SU-DHL-6 (cell line): Measurements from ENCODE around the gene RBCK1.

Source experiments
- EZH2phosphoT487 ChIP-seq: fragments of 200-600 bp; sonication (generic), shearing (Covaris generic); conservative IDR thresholded peaks from 2 replicates; pipeline ENCODE4 v1.6.1; 2018; ENCODE audit warnings: mild to moderate bottlenecking, antibody characterized with exemption, low read length, moderate library complexity, mixed read lengths
- TF ChIP-seq, protein P1 (sequence below): fragments of 200-600 bp; sonication (generic); IDR thresholded peaks from one replicate; pipeline ENCODE4 v1.5.1; 2017; ENCODE audit warnings: antibody characterized with exemption, mild to moderate bottlenecking, low read length, moderate library complexity; ENCODE audit not compliant: insufficient read depth, poor library complexity, severe bottlenecking

DNA sequence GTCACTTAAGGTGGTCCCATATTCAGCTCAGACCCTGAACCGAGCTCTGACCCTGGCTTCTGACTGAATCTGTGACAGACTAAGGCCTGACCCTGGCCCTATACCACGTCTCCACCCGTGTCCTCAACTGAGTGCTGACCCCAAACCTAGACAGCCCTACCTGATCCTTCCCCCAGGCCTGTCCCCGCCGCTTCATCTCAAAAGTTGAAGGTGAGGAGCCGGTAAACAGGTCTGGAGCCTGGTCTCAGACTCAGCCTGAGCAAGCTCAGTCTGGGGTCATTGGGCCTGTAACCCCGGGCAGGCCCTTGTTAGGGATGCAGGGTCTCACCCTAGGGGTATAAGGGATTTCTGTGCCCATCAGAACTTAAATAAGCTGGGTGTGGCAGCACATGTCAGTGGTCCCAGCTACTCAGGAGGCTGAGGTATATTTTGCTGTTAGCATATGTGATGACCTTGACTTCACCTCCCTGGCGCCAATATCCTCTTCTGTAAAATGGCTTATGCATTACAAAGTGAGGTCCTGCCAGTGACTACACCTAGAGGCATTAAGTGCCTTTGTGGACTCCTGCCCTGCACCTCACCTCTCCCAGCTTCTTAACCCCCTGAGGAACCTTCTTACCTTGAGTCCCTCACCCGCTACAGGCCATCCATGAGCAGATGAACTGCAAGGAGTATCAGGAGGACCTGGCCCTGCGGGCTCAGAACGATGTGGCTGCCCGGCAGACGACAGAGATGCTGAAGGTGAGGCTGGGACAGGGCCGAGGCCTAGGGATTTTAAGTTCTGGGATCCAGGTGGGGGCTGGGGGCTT lies 20.0 kb downstream of the RBCK1 start:
- TF ChIP-seq, protein P1, sequence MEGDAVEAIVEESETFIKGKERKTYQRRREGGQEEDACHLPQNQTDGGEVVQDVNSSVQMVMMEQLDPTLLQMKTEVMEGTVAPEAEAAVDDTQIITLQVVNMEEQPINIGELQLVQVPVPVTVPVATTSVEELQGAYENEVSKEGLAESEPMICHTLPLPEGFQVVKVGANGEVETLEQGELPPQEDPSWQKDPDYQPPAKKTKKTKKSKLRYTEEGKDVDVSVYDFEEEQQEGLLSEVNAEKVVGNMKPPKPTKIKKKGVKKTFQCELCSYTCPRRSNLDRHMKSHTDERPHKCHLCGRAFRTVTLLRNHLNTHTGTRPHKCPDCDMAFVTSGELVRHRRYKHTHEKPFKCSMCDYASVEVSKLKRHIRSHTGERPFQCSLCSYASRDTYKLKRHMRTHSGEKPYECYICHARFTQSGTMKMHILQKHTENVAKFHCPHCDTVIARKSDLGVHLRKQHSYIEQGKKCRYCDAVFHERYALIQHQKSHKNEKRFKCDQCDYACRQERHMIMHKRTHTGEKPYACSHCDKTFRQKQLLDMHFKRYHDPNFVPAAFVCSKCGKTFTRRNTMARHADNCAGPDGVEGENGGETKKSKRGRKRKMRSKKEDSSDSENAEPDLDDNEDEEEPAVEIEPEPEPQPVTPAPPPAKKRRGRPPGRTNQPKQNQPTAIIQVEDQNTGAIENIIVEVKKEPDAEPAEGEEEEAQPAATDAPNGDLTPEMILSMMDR, result no peak
- no peak for TF ChIP-seq EZH2phosphoT487
